Activated CD4-positive, alpha-beta T cell treated with anti-CD3 and anti-CD28 coated beads for 24 hours (primary cell): ENCODE measurements around the gene SLC39A1.
"Not testable (repeated sequence)": the region's sequence is repeated elsewhere in the genome, so short reads cannot be mapped to it uniquely, and the experiment has no call there.

ENCODE experiments used
- DNase-seq, 2 donors: peaks; one replicate each; pipeline ENCODE4 v3.0.0-alpha.2; 2020; ENCODE audit warnings: low read depth in 2 of 2

SLC39A1 gene

GRCh38 chr1:153929426-153929825 is 33.9 kb downstream of the SLC39A1 start:
- DNase-seq: no peak

GRCh38 chr1:153928791-153929341 is 34.5 kb downstream of the SLC39A1 start:
- DNase-seq: no peak

DNA sequence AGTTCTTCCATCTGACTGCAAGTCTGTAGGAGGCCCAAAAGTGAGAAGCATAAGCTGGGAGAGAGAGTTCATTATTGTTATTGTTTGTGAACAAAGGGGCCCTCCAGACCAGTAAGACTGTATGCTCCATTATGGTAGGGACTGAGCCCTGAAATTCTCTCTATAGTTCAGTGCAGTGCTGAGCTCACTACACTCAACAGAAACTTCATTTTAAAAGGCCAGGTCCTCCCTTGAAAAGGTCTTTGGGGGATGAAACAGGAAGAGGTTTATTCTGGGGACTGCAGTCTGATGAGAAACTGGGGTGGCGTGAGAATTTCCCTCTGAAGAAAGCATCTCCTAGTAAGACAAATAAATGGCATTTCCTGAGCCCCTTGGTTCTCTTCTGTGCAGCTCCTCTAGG is 35.1 kb downstream of the SLC39A1 start:
- DNase-seq: no peak

DNA sequence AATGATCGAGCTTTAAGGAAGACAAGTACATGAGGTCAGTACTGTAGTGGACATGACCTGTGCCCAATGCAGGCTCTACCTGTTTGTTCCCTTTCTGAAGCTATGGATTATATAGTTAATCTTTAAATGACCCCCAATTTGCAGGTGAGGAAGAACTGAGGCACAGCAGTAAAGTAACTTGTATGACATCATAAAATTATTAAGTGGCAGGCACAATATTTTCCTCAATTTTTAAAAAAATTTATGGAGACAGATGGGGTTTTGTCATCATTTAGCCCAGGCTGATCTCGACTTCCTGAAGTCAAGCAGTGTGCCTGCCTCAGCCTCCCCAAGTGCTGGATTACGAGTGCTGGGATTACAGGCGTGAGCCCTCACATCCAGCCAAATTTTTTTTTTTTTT is 36.9 kb downstream of the SLC39A1 start:
- no peak for DNase-seq

DNA sequence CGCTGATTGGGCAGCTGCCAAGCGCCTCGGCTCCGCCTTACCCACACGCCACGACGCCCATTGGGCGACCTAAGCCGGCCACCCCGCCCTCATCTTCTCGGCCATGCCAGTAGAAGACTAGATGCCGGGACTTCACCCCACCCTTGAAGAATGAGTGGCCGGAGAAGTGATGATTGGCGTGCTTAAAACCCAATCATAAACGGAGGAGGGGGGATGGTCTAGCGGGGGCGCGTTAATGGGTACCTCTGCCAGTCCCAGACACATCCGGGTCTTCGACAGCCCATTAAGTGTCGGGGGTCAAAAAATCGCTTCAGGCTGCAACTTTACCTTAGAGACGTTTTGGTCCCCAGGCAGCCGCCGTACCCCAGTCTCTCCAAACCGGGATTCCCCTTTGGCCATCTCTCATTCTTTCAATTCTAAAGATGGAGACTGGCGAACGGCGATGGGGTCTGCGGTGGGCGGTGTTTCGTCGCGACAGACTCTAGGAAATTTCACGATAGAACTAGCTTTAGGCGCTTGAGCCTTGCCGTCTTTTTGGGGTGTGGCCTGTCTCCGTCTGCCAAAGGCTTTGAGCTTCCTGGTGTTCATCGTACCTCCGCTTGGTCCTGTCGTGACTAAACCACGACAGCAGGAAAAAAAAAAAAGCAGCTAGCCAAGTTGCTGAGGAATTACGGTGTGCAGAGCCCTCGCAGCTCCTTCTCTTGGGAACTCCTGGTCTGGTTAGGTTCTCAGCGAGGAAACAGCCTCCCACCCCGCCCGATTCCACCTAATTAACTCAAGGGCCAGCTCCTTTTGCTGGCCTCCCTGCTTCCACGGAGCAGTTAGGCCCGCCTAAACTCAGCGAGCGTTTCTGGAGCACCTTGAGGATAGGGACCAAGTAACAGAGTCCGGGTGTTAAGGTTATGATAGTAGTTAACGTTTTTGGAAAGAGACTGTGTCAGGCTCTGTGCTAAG is 40.1 kb downstream of the SLC39A1 start, which contains the start of gene GATAD2B:
TSS of gene GATAD2B (minus strand) at position 1 of the 954 bp plus-strand sequence. CDS start 94,625 bp downstream, outside the sequence.
- DNase-seq: peak; percentile 96 to 98

- peak; percentile 46 to 49 for DNase-seq
These were observed 41.0 kb downstream of the SLC39A1 start for GRCh38 chr1:153922076-153922971.

GRCh38 chr1:153921803-153922075 is 41.6 kb downstream of the SLC39A1 start:
- DNase-seq: no peak

GRCh38 chr1:153921080-153921802 is 42.1 kb downstream of the SLC39A1 start:
- DNase-seq: no peak

- no peak for DNase-seq
These were observed 43.2 kb downstream of the SLC39A1 start for GRCh38 chr1:153919876-153920852.

DNA sequence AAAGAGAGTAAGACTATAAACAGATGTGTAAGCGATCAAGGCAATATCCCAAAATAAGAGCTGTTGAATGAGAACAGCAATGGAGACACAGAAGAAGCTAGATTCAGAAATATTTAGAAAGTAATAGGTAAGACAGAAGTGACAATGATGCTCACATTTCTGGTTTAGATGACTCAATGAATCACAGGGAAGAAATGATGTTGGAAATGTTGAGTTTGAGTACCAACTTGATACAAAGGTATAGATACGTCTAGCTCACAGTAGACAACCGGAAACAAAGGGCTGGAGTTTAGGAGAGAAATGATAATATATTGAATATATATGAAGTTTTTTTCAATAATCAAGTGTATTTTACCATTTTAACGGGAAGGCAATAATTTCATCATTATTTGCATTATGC is 47.0 kb downstream of the SLC39A1 start:
- DNase-seq: no peak

DNA sequence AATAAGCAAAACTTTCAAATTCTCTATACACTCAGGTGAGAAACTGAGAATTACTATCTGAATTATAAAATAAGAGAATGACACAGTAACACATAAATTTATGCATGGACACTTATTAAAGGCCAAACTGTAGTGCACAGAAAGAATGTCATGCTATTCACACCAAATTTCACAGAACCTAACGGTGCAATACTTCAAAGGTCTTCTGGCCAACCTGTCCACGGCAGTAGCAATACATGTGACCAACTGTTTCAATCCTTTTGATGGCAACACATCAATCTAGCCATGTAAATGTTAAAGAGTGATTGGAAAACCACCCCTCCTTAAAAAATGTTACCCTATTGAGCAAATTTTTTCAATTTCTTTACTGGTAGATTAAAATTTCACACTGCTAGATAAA is 51.0 kb downstream of the SLC39A1 start:
- no peak for DNase-seq

DNA sequence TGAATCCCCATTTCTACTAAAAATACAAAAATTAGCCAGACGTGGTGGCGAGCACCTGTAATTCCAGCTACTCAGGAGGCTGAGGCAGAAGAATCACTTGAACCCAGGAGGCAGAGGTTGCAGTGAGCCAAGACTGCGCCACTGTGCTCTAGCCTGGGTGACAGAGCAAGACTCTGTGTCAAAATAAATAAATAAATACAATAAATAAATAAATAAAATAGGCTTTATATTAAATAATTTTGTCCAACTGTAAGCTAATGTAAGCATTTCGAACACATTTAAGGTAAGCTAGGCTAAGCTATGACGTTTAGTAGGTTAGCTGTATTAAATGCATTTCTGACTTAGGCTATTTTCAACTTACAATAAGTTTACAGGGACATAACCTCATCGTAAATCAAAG is 52.8 kb downstream of the SLC39A1 start:
- DNase-seq: not testable (repeated sequence)
